SK-N-SH treated with all-trans-retinoic acid at 6 μM for 48 hours (cell line): ENCODE data around the gene PIR.
A peak's percentile ranks its signal among the peaks of the same experiment; 100 is the strongest.

ENCODE experiments used
- ATAC-seq: fragments of 200-7000 bp; cut with Tn5 transposase; 3 replicates; pipeline ENCODE4 v1.9.1; 2020; ENCODE audit warnings: mild to moderate bottlenecking, moderate library complexity
- ARNTL ChIP-seq: fragments of 450-650 bp; formaldehyde crosslinking; IDR thresholded peaks from 2 replicates; pipeline ENCODE4 v1.5.0; 2020; ENCODE audit warnings: low read depth, mild to moderate bottlenecking, moderate library complexity, borderline replicate concordance
- BACH2 ChIP-seq: fragments of 250-450 bp; sonication (Bioruptor Pico); IDR thresholded peaks from 2 replicates; pipeline ENCODE4 v1.9.0; 2021; ENCODE audit warnings: mild to moderate bottlenecking, borderline replicate concordance
- CSDC2 ChIP-seq: fragments of 250-450 bp; sonication (Bioruptor Pico); IDR thresholded peaks from 2 replicates; pipeline ENCODE4 v1.5.0; 2020; ENCODE audit warnings: mild to moderate bottlenecking, moderate library complexity
- ESRRG ChIP-seq: fragments of 250-450 bp; sonication (Bioruptor Pico); IDR thresholded peaks from 2 replicates; pipeline ENCODE4 v1.6.1; 2021; ENCODE audit warnings: mild to moderate bottlenecking
- GLIS3 ChIP-seq: fragments of 250-450 bp; sonication (Bioruptor Pico); IDR thresholded peaks from 2 replicates; pipeline ENCODE4 v1.5.0; 2020; ENCODE audit warnings: mild to moderate bottlenecking, moderate library complexity
- ISL1 ChIP-seq: fragments of 250-450 bp; sonication (Bioruptor Pico); IDR thresholded peaks from 2 replicates; pipeline ENCODE4 v2.1.2; 2022; ENCODE audit warnings: mild to moderate bottlenecking, moderate library complexity
- OSR1 ChIP-seq: fragments of 250-450 bp; sonication (Bioruptor Pico); IDR thresholded peaks from 2 replicates; pipeline ENCODE4 v1.8.0; 2022; ENCODE audit warnings: moderate library complexity, mild to moderate bottlenecking, inconsistent platforms
- PPARA ChIP-seq: fragments of 250-450 bp; sonication (Bioruptor Pico); IDR thresholded peaks from 2 replicates; pipeline ENCODE4 v1.5.0; 2020; ENCODE audit warnings: mild to moderate bottlenecking, borderline replicate concordance
- RARB ChIP-seq: fragments of 250-450 bp; sonication (Bioruptor Pico); IDR thresholded peaks from 2 replicates; pipeline ENCODE4 v1.8.0; 2021; ENCODE audit warnings: mild to moderate bottlenecking, moderate library complexity
- SNAI2 ChIP-seq: fragments of 250-450 bp; sonication (Bioruptor Pico); IDR thresholded peaks from 2 replicates; pipeline ENCODE4 v1.5.0; 2020; ENCODE audit warnings: mild to moderate bottlenecking, moderate library complexity
- TCF4 ChIP-seq: fragments of 250-450 bp; sonication (Bioruptor Pico); IDR thresholded peaks from 2 replicates; pipeline ENCODE4 v1.8.0; 2021; ENCODE audit warnings: mild to moderate bottlenecking, moderate library complexity, borderline replicate concordance
- TOX ChIP-seq: fragments of 250-450 bp; sonication (Bioruptor Pico); IDR thresholded peaks from 2 replicates; pipeline ENCODE4 v1.8.0; 2021; ENCODE audit warnings: mild to moderate bottlenecking, moderate library complexity, borderline replicate concordance
- ZFP3 ChIP-seq: fragments of 250-450 bp; sonication (Bioruptor Pico); IDR thresholded peaks from 2 replicates; pipeline ENCODE4 v1.5.0; 2020; ENCODE audit warnings: mild to moderate bottlenecking, moderate library complexity
- ZFP30 ChIP-seq: fragments of 450-650 bp; formaldehyde crosslinking; IDR thresholded peaks from 2 replicates; pipeline ENCODE4 v1.5.0; 2022; ENCODE audit warnings: mild to moderate bottlenecking, moderate library complexity
- ZNF565 ChIP-seq: fragments of 450-650 bp; formaldehyde crosslinking; conservative IDR thresholded peaks from 2 replicates; pipeline ENCODE4 v1.5.0; 2020; ENCODE audit warnings: low read depth, mild to moderate bottlenecking, moderate library complexity
- ZNF70 ChIP-seq: fragments of 450-650 bp; formaldehyde crosslinking; IDR thresholded peaks from 2 replicates; pipeline ENCODE4 v1.5.0; 2020; ENCODE audit warnings: mild to moderate bottlenecking, moderate library complexity
- ZNF8 ChIP-seq: fragments of 450-650 bp; formaldehyde crosslinking; IDR thresholded peaks from 2 replicates; pipeline ENCODE4 v1.5.0; 2020; ENCODE audit warnings: mild to moderate bottlenecking, moderate library complexity
- TF ChIP-seq, protein P1 (sequence below): fragments of 250-450 bp; sonication (Bioruptor Pico); IDR thresholded peaks from 2 replicates; pipeline ENCODE4 v1.5.0; 2020; ENCODE audit warnings: mild to moderate bottlenecking, moderate library complexity
- TF ChIP-seq, protein P2 (sequence below): fragments of 250-450 bp; sonication (Bioruptor Pico); IDR thresholded peaks from 2 replicates; pipeline ENCODE4 v1.8.0; 2021; ENCODE audit warnings: low read depth, mild to moderate bottlenecking, moderate library complexity, borderline replicate concordance
- TF ChIP-seq, protein P3 (sequence below): fragments of 250-450 bp; sonication (Bioruptor Pico); IDR thresholded peaks from 2 replicates; pipeline ENCODE4 v1.8.0; 2020; ENCODE audit warnings: mild to moderate bottlenecking, moderate library complexity, borderline replicate concordance
- TF ChIP-seq, protein P4 (sequence below): fragments of 250-450 bp; sonication (Bioruptor Pico); IDR thresholded peaks from 2 replicates; pipeline ENCODE4 v1.5.1; 2021; ENCODE audit warnings: mild to moderate bottlenecking, moderate library complexity

The PIR gene

DNA sequence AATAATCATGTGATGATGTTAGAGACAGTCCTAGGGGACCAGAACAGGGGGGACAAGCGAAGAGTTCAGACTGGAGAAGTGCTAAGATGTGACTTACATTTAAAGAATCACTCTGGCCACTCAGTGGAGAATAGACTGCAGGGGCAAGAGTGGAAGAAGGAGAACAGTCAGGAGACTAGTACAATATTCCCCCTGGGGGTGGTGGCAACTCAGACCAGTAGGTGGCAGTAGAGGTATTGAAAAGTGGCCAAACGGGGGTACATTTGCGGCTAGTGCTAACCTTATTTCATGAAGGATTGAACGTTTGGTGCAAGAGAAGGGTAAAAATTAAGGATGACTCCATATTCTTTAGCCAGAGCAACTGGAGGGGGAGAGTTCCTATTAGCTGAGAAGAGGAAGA, 4.7 kb upstream of the PIR start:
- ATAC-seq, result peak; percentile 47
- no peak for TF ChIP-seq SNAI2 (CRISPR knock-in tag)
- TF ChIP-seq, protein P1, sequence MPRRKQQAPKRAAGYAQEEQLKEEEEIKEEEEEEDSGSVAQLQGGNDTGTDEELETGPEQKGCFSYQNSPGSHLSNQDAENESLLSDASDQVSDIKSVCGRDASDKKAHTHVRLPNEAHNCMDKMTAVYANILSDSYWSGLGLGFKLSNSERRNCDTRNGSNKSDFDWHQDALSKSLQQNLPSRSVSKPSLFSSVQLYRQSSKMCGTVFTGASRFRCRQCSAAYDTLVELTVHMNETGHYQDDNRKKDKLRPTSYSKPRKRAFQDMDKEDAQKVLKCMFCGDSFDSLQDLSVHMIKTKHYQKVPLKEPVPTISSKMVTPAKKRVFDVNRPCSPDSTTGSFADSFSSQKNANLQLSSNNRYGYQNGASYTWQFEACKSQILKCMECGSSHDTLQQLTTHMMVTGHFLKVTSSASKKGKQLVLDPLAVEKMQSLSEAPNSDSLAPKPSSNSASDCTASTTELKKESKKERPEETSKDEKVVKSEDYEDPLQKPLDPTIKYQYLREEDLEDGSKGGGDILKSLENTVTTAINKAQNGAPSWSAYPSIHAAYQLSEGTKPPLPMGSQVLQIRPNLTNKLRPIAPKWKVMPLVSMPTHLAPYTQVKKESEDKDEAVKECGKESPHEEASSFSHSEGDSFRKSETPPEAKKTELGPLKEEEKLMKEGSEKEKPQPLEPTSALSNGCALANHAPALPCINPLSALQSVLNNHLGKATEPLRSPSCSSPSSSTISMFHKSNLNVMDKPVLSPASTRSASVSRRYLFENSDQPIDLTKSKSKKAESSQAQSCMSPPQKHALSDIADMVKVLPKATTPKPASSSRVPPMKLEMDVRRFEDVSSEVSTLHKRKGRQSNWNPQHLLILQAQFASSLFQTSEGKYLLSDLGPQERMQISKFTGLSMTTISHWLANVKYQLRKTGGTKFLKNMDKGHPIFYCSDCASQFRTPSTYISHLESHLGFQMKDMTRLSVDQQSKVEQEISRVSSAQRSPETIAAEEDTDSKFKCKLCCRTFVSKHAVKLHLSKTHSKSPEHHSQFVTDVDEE (CRISPR knock-in tag), result no peak
- TF ChIP-seq PPARA (CRISPR knock-in tag), result no peak
- TF ChIP-seq TOX (CRISPR knock-in tag), result no peak
- TF ChIP-seq TCF4 (CRISPR knock-in tag), result no peak
- TF ChIP-seq, protein P2, sequence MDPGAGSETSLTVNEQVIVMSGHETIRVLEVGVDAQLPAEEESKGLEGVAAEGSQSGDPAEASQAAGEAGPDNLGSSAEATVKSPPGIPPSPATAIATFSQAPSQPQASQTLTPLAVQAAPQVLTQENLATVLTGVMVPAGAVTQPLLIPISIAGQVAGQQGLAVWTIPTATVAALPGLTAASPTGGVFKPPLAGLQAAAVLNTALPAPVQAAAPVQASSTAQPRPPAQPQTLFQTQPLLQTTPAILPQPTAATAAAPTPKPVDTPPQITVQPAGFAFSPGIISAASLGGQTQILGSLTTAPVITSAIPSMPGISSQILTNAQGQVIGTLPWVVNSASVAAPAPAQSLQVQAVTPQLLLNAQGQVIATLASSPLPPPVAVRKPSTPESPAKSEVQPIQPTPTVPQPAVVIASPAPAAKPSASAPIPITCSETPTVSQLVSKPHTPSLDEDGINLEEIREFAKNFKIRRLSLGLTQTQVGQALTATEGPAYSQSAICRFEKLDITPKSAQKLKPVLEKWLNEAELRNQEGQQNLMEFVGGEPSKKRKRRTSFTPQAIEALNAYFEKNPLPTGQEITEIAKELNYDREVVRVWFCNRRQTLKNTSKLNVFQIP, result no peak
- TF ChIP-seq, all 23 proteins: peak for 0

DNA sequence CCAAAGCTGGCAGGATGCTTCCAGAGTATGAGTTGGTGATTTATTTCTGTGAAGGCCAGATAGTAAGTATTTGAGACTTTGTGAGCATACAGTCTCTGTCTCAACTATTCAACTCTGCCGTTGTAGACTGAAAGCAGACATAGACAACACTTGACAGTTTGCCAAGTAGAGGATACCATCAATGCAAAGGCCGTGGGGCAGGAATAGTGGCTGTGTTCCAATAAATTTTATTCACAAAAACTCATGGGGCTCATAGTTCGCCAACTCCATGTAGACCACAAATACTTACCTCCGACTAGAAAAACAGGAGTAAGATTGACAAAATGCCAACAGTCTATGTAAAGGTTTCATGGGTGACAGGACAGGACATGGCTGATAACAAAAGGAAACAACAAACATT, 3.7 kb upstream of the PIR start:
- TF ChIP-seq TCF4 (CRISPR knock-in tag) (no peak), ZFP3 (CRISPR knock-in tag) (no peak), SNAI2 (CRISPR knock-in tag) (no peak), PPARA (CRISPR knock-in tag) (no peak), ARNTL (CRISPR knock-in tag) (no peak), TOX (CRISPR knock-in tag) (no peak), ZFP30 (CRISPR knock-in tag) (no peak)
- ATAC-seq, result no peak

DNA sequence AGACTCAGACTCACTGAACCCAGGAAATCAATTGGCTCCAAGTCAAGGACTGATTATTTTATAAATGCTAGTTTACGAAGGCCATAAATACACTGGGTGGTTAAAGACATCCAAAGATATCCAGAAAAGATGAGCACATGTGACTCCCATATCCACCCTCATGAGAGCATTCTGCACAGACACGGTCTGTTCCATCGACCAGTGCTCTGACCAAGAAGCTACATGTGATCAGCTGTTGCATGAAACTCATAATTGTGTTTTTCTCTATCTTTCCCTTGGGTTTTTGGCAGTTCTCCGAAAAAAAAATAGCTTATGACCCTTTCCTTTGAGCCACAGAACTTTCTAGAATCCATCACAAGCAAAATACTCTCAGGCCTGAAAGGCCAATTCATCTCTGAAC, 2.7 kb upstream of the PIR start:
- TF ChIP-seq, protein P3, sequence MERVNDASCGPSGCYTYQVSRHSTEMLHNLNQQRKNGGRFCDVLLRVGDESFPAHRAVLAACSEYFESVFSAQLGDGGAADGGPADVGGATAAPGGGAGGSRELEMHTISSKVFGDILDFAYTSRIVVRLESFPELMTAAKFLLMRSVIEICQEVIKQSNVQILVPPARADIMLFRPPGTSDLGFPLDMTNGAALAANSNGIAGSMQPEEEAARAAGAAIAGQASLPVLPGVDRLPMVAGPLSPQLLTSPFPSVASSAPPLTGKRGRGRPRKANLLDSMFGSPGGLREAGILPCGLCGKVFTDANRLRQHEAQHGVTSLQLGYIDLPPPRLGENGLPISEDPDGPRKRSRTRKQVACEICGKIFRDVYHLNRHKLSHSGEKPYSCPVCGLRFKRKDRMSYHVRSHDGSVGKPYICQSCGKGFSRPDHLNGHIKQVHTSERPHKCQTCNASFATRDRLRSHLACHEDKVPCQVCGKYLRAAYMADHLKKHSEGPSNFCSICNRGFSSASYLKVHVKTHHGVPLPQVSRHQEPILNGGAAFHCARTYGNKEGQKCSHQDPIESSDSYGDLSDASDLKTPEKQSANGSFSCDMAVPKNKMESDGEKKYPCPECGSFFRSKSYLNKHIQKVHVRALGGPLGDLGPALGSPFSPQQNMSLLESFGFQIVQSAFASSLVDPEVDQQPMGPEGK (CRISPR knock-in tag), result no peak
- no peak for TF ChIP-seq ZNF565 (CRISPR knock-in tag)
- TF ChIP-seq ISL1, result no peak
- TF ChIP-seq TCF4 (CRISPR knock-in tag), result no peak
- TF ChIP-seq ESRRG (CRISPR knock-in tag), result no peak
- TF ChIP-seq GLIS3 (CRISPR knock-in tag), result no peak
- TF ChIP-seq ZNF8 (CRISPR knock-in tag), result no peak
- no peak for TF ChIP-seq ARNTL (CRISPR knock-in tag)
- TF ChIP-seq CSDC2 (CRISPR knock-in tag), result no peak
- TF ChIP-seq, all 23 proteins: peak for 0
- no peak for ATAC-seq

DNA sequence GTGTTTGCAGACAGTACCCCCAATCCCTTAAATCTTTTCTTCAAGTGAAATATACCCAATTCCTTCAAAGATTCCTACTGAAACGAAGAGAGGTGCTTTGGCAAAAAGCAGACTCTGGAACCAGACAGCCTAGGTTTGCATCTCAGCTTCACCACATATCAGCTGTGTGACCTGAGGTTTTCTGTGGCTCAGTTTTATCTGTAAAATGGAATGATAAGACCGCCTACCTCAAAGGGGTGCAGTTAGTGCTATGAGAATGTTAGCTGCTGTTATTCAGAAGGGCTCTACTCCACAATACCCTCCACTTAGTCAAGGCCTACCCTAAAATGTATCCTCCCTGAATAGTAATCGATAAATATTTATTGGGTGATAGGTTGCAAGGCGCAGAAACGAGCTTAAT, 664 bp downstream of the PIR start:
- no peak for ATAC-seq
- TF ChIP-seq TCF4 (CRISPR knock-in tag), result no peak
- TF ChIP-seq RARB, result no peak
- TF ChIP-seq ISL1, result no peak
- TF ChIP-seq PPARA (CRISPR knock-in tag), result no peak
- TF ChIP-seq, protein P3 (CRISPR knock-in tag), result no peak
- no peak for TF ChIP-seq ZNF70 (CRISPR knock-in tag)
- TF ChIP-seq ZNF565 (CRISPR knock-in tag), result no peak
- no peak for TF ChIP-seq SNAI2 (CRISPR knock-in tag)
- TF ChIP-seq OSR1 (CRISPR knock-in tag), result no peak
- TF ChIP-seq GLIS3 (CRISPR knock-in tag), result no peak
- TF ChIP-seq, protein P4, sequence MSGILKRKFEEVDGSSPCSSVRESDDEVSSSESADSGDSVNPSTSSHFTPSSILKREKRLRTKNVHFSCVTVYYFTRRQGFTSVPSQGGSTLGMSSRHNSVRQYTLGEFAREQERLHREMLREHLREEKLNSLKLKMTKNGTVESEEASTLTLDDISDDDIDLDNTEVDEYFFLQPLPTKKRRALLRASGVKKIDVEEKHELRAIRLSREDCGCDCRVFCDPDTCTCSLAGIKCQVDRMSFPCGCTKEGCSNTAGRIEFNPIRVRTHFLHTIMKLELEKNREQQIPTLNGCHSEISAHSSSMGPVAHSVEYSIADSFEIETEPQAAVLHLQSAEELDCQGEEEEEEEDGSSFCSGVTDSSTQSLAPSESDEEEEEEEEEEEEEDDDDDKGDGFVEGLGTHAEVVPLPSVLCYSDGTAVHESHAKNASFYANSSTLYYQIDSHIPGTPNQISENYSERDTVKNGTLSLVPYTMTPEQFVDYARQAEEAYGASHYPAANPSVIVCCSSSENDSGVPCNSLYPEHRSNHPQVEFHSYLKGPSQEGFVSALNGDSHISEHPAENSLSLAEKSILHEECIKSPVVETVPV (CRISPR knock-in tag), result no peak
- no peak for TF ChIP-seq BACH2 (CRISPR knock-in tag)
- no peak for TF ChIP-seq TOX (CRISPR knock-in tag)
